Mesothelial cell of epicardium (in vitro differentiated cells): Measurements from ENCODE around the gene COMT. TPM values are rescaled to one million over a fixed set of nuclear protein-coding genes. Genes with fewer than 3 reads are reported as not detected.

ENCODE experiments used
- DNase-seq, 2 experiments: peaks; one replicate each; pipeline ENCODE4 v3.0.0; 2021; ENCODE audit warnings: low spot score in 2 of 2; ENCODE audit not compliant: unreplicated experiment in 2 of 2
- H3K27ac Mint-ChIP-seq: 2 replicates; pipeline ENCODE4 v1.8.0; 2021; ENCODE audit warnings: mixed read lengths
- H3K27me3 Mint-ChIP-seq: 2 replicates; pipeline ENCODE4 v1.8.0; 2021; ENCODE audit warnings: low read depth, mixed read lengths
- H3K36me3 Mint-ChIP-seq: 2 replicates; pipeline ENCODE4 v1.8.0; 2021; ENCODE audit warnings: mixed read lengths
- H3K4me1 Mint-ChIP-seq: 2 replicates; pipeline ENCODE4 v1.8.0; 2021; ENCODE audit warnings: mixed read lengths
- H3K4me3 Mint-ChIP-seq: 2 replicates; pipeline ENCODE4 v1.8.0; 2021; ENCODE audit warnings: mild to moderate bottlenecking, moderate library complexity, mixed read lengths
- H3K9me3 Mint-ChIP-seq: 2 replicates; pipeline ENCODE4 v1.8.0; 2021; ENCODE audit warnings: mixed read lengths
- total RNA-seq: library from RNA; stranded (reverse); gene quantifications from 3 replicates; pipeline ENCODE4 v1.2.1, GENCODE V29; 2021
- TF ChIP-seq, protein P1 (sequence below): fragments of 200-600 bp; sonication (generic); IDR thresholded peaks from one replicate; pipeline ENCODE4 v1.5.0; 2021; ENCODE audit warnings: antibody characterized with exemption; ENCODE audit not compliant: unreplicated experiment

Gene COMT
- total RNA-seq, 1 donor from 2014 or later: 93.5 TPM

- H3K4me1 Mint-ChIP-seq: peaks cover 15% of the 10 kb centered on the region
- TF ChIP-seq, protein P1, sequence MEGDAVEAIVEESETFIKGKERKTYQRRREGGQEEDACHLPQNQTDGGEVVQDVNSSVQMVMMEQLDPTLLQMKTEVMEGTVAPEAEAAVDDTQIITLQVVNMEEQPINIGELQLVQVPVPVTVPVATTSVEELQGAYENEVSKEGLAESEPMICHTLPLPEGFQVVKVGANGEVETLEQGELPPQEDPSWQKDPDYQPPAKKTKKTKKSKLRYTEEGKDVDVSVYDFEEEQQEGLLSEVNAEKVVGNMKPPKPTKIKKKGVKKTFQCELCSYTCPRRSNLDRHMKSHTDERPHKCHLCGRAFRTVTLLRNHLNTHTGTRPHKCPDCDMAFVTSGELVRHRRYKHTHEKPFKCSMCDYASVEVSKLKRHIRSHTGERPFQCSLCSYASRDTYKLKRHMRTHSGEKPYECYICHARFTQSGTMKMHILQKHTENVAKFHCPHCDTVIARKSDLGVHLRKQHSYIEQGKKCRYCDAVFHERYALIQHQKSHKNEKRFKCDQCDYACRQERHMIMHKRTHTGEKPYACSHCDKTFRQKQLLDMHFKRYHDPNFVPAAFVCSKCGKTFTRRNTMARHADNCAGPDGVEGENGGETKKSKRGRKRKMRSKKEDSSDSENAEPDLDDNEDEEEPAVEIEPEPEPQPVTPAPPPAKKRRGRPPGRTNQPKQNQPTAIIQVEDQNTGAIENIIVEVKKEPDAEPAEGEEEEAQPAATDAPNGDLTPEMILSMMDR: no peak
- no peak overlapping the region for H3K4me3 Mint-ChIP-seq
- no peak overlapping the region for H3K27ac Mint-ChIP-seq
- peaks cover 6% of the 10 kb centered on the region for H3K36me3 Mint-ChIP-seq
- no peaks in the 10 kb centered on the region for H3K27me3 Mint-ChIP-seq
- DNase-seq: no peak
- no peaks in the 10 kb centered on the region for H3K9me3 Mint-ChIP-seq
These were observed 39.2 kb downstream of the COMT start for GRCh38 chr22:19980766-19981165.

DNA sequence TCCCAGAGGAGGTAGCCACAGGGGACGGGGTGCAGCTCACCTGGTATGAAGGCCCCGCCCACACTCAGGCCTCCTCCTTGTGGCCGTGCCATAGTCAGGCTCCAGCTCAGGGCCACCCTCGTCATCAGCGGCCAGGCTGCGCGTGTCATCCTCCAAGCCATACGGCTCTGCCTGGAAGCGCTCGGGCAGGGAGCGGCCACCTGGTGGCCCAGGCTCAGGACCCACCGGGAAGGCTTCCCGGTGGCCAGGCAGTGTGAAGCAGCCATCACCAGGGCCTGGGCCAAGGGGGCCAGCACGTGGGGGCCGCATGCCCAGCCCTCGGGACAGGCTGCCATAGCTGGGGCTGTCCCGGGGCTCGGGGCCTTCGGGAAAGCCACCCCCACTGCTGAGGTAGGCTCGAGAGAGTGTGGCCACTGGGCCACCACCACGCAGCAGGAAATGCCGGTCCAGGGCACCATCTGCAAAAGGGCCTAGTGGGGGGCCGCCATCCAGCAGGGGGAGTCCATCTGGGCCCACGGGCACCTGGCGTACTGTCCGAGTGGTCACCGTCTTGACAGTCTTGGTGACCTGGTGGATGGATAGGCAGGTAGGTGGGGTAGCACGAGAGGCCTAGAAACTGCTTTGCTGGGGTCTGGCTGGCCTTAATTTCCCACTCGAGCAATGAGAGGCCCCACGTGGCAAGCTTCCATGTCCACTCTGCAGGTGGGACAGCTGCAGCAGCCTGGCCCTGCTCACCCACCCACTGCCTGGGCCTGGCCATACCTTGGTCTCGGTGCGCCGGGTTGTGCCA, 39.8 kb downstream of the COMT start:
- Mint-ChIP-seq H3K27ac (no peak overlapping the region), H3K9me3 (no peaks in the 10 kb centered on the region), H3K4me3 (no peak overlapping the region), H3K4me1 (peaks cover 18% of the 10 kb centered on the region), H3K27me3 (no peaks in the 10 kb centered on the region), H3K36me3 (peaks cover 6% of the 10 kb centered on the region)
- no peak for DNase-seq
- TF ChIP-seq, protein P1: no peak

GRCh38 chr22:19981961-19982920, 40.7 kb downstream of the COMT start:
- Mint-ChIP-seq H3K27ac (no peak overlapping the region), H3K4me1 (peaks cover 18% of the 10 kb centered on the region), H3K4me3 (no peak overlapping the region), H3K27me3 (no peaks in the 10 kb centered on the region), H3K36me3 (peaks cover 6% of the 10 kb centered on the region), H3K9me3 (no peaks in the 10 kb centered on the region)
- TF ChIP-seq, protein P1: no peak
- DNase-seq: no peak

DNA sequence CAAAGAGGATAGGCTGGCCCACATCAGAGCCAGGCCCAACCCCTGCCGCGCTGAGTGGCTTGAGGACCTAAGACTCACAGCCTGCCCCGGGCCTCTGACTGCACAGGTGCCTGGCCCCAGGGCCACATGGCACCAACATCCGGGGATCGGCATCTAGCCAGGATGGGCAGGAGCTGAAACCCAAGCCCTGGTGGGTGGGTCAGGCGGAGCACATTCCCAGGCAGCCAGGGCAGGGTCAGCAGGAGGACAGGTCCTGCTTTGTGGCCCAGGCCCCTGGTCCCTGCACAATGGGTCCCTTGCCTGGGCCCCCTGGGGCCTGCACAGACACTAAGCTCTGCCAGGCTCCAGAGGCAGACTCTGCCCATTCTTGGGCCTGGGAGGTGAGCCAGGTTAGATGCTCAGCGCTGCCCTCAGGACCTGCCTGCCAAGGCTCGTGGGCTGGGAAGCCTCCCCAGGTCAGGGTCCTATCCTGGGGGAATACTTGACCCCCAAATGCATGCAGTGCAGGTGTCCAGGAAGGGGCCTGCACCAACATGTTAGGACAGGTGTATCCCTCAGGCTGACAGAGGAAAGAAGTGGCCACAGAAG, 41.5 kb downstream of the COMT start:
- Mint-ChIP-seq H3K9me3 (no peaks in the 10 kb centered on the region), H3K27ac (no peak overlapping the region), H3K27me3 (no peaks in the 10 kb centered on the region), H3K4me1 (peaks cover 18% of the 10 kb centered on the region), H3K36me3 (peaks cover 6% of the 10 kb centered on the region), H3K4me3 (no peak overlapping the region)
- TF ChIP-seq, protein P1: no peak
- DNase-seq: no peak

- Mint-ChIP-seq H3K36me3 (peaks cover 6% of the 10 kb centered on the region), H3K4me1 (peaks cover 18% of the 10 kb centered on the region), H3K9me3 (no peaks in the 10 kb centered on the region), H3K4me3 (no peak overlapping the region), H3K27ac (no peak overlapping the region), H3K27me3 (no peaks in the 10 kb centered on the region)
- DNase-seq: no peak
- TF ChIP-seq, protein P1: no peak
These were observed 42.2 kb downstream of the COMT start for GRCh38 chr22:19983741-19984140.
